ENCODE results near the gene SUMF2.
A peak's percentile ranks its signal among the peaks of the same experiment; 100 is the strongest.
"Not testable (repeated sequence)": the region's sequence is repeated elsewhere in the genome, so short reads cannot be mapped to it uniquely, and the experiment has no call there.

The SUMF2 gene

GRCh38 chr7:56047446-56048116 is 16.5 kb upstream of the SUMF2 start:
- H3K27ac ChIP-seq (ENCODE audit: extremely low read depth, low read depth, low read length); H3K9me3 ChIP-seq (ENCODE audit: control insufficient read depth, insufficient read depth, low read depth, low read length); H3K4me3 ChIP-seq (ENCODE audit: low read depth, low read length); H3K4me1 ChIP-seq (ENCODE audit: control insufficient read depth, insufficient read depth, low read length); H3K36me3 ChIP-seq (ENCODE audit: control insufficient read depth in 2 of 2, insufficient read depth in 1 of 2, low read length in 2 of 2): not testable (repeated sequence)
- ChIA-PET POLR2A (interaction anchor here (2.2 kb wide), 1 partner anchor 14 kb away, joined by 6 read pairs; no protein-coding TSS in a partner anchor), CTCF (interaction anchor here (0.7 kb wide), 2 partner anchors 47 to 1011 kb away, joined by 3 to 6 read pairs; no protein-coding TSS in a partner anchor)

- ChIA-PET POLR2A (interaction anchor here (1.0 kb wide), 1 partner anchor 14 kb away, joined by 4 read pairs; no protein-coding TSS in a partner anchor), CTCF (interaction anchor here (0.7 kb wide), 2 partner anchors 48 to 1012 kb away, joined by 3 to 6 read pairs; no protein-coding TSS in a partner anchor)
- Histone ChIP-seq H3K4me1 (ENCODE audit: control insufficient read depth, insufficient read depth, low read length) (peaks cover 12% of the 10 kb centered on the region), H3K27ac (ENCODE audit: extremely low read depth, low read depth, low read length) (no peak overlapping the region), H3K36me3 (ENCODE audit: control insufficient read depth in 2 of 2, insufficient read depth in 1 of 2, low read length in 2 of 2) (peaks cover 7 to 13% of the 10 kb centered on the region in 2 experiments; a peak in 2 of 3 replicates), H3K9me3 (ENCODE audit: control insufficient read depth, insufficient read depth, low read depth, low read length) (no peaks in the 10 kb centered on the region), H3K4me3 (ENCODE audit: low read depth, low read length) (no peak overlapping the region)
- TF ChIP-seq ZNF629 (tag by site-specific recombination; IDR thresholded peaks at IDR 0.05) (no peak), ZBTB48 (tag by site-specific recombination; IDR thresholded peaks at IDR 0.05) (0 out of 2 replicates have a peak, but pooled peaks have one; percentile 19)
These were observed 15.8 kb upstream of the SUMF2 start for GRCh38 chr7:56048245-56048644.

- peak; percentile 60; the same call in 1 of the 2 replicates for TF ChIP-seq ZBTB6 (tag by site-specific recombination; IDR thresholded peaks at IDR 0.05)
- peak; percentile 46; the same call in 1 of the 2 replicates for TF ChIP-seq ZNF335 (tag by site-specific recombination; conservative IDR thresholded peaks at IDR 0.05)
- TF ChIP-seq OSR2 (tag by site-specific recombination; IDR thresholded peaks at IDR 0.05), result peak; percentile 80
- 0 out of 2 replicates have a peak, but pooled peaks have one; percentile 14 for TF ChIP-seq SP3 (tag by site-specific recombination; IDR thresholded peaks at IDR 0.05)
- peak; percentile 83; the same call in 1 of the 2 replicates for TF ChIP-seq ZNF362 (tag by site-specific recombination; IDR thresholded peaks at IDR 0.05)
- TF ChIP-seq PRDM10 (tag by site-specific recombination; IDR thresholded peaks at IDR 0.05), result peak; percentile 90
- H3K27ac ChIP-seq (ENCODE audit: extremely low read depth, low read depth, low read length); H3K4me3 ChIP-seq (ENCODE audit: low read depth, low read length); H3K9me3 ChIP-seq (ENCODE audit: control insufficient read depth, insufficient read depth, low read depth, low read length); CTCF ChIA-PET: not testable (repeated sequence)
- Histone ChIP-seq H3K4me1 (ENCODE audit: control insufficient read depth, insufficient read depth, low read length) (peaks cover 15% of the 10 kb centered on the region), H3K36me3 (ENCODE audit: control insufficient read depth in 2 of 2, insufficient read depth in 1 of 2, low read length in 2 of 2) (peaks cover 12 to 18% of the 10 kb centered on the region in 2 experiments; a peak in 2 of 3 replicates)
- POLR2A ChIA-PET, result interaction anchor here (1.0 kb wide), 1 partner anchor 15 kb away, joined by 4 read pairs; no protein-coding TSS in a partner anchor
These were observed 15.3 kb upstream of the SUMF2 start for GRCh38 chr7:56048763-56049162.

GRCh38 chr7:56051053-56051338 is 13.1 kb upstream of the SUMF2 start:
- H3K4me1 ChIP-seq (ENCODE audit: control insufficient read depth, insufficient read depth, low read length), result peaks cover 15% of the 10 kb centered on the region
- H3K36me3 ChIP-seq (ENCODE audit: control insufficient read depth in 2 of 2, insufficient read depth in 1 of 2, low read length in 2 of 2), result peaks cover 25 to 36% of the 10 kb centered on the region in 2 experiments
- H3K4me3 ChIP-seq (ENCODE audit: low read depth, low read length), result peak overlapping the region; percentile 91
- peak overlapping the region; percentile 88 for H3K27ac ChIP-seq (ENCODE audit: extremely low read depth, low read depth, low read length)
- POLR2A ChIA-PET, result interaction anchor here (0.5 to 2.5 kb wide), 29 partner anchors 9 to 1292 kb away, joined by 3 to 78 read pairs (median 5); partner anchors contain the start of genes CHCHD2, NIPSNAP2, SEC61G and SUMF2
- CTCF ChIA-PET, result interaction anchor here (0.7 to 1.6 kb wide), 5 partner anchors 23 to 410 kb away, joined by 3 to 6 read pairs (median 3); no protein-coding TSS in a partner anchor
- H3K9me3 ChIP-seq (ENCODE audit: control insufficient read depth, insufficient read depth, low read depth, low read length), result no peaks in the 10 kb centered on the region
- TF ChIP-seq ZBTB10 (tag by site-specific recombination; IDR thresholded peaks at IDR 0.05) (no peak), ZNF660 (tag by site-specific recombination; IDR thresholded peaks at IDR 0.05) (no peak), WT1 (tag by site-specific recombination; IDR thresholded peaks at IDR 0.05) (no peak), ZNF585B (tag by site-specific recombination; IDR thresholded peaks at IDR 0.05) (no peak), ZNF555 (tag by site-specific recombination; conservative IDR thresholded peaks at IDR 0.05) (no peak), MZF1 (tag by site-specific recombination; IDR thresholded peaks at IDR 0.05; ENCODE audit: borderline replicate concordance) (0 out of 2 replicates have a peak, but pooled peaks have one; percentile 40), ZSCAN16 (tag by site-specific recombination; IDR thresholded peaks at IDR 0.05) (0 out of 2 replicates have a peak, but pooled peaks have one; percentile 29), ZNF121 (tag by site-specific recombination; IDR thresholded peaks at IDR 0.05) (0 out of 2 replicates have a peak, but pooled peaks have one; percentile 6)

All from HEK293 (cell line).